MM.1S (cell line): ENCODE data around the gene LDLRAD3.

Experiments used
- DNase-seq: peaks from one replicate; pipeline ENCODE4 v3.0.0-alpha.2; 2015
- H2AFZ ChIP-seq: fragments of 300-600 bp; sonication (generic); 2 replicates; pipeline ENCODE4 v1.6.0; 2016; ENCODE audit warnings: antibody characterized with exemption, low read length
- H3F3A ChIP-seq: fragments of 300-600 bp; sonication (generic); 2 replicates; pipeline ENCODE4 v1.6.1; 2016; ENCODE audit warnings: mild to moderate bottlenecking, antibody characterized with exemption, low read length, moderate library complexity, mixed read lengths; ENCODE audit not compliant: insufficient read depth
- H3K27ac ChIP-seq: fragments of 300-600 bp; sonication (generic); 2 replicates; pipeline ENCODE4 v1.5.1; 2016; ENCODE audit warnings: mild to moderate bottlenecking, low read length
- H3K27me3 ChIP-seq: fragments of 300-600 bp; sonication (generic); replicated peaks from 2 replicates; pipeline ENCODE4 v1.6.0; 2016; ENCODE audit warnings: low read length; ENCODE audit not compliant: insufficient read depth
- H3K36me3 ChIP-seq: fragments of 300-600 bp; sonication (generic); replicated peaks from 2 replicates; pipeline ENCODE4 v1.6.1; 2016; ENCODE audit warnings: mild to moderate bottlenecking, low read length, mixed read lengths; ENCODE audit not compliant: insufficient read depth
- H3K4me1 ChIP-seq: fragments of 300-600 bp; sonication (generic); 2 replicates; pipeline ENCODE4 v1.6.1; 2016; ENCODE audit warnings: low read length, mixed read lengths
- H3K4me2 ChIP-seq: fragments of 300-600 bp; sonication (generic); 2 replicates; pipeline ENCODE4 v1.6.0; 2016; ENCODE audit warnings: low read depth, low read length
- H3K4me3 ChIP-seq: fragments of 300-600 bp; sonication (generic); 2 replicates; pipeline ENCODE4 v1.5.1; 2016; ENCODE audit warnings: low read length, mixed read lengths
- H3K79me2 ChIP-seq: fragments of 300-600 bp; sonication (generic); 2 replicates; pipeline ENCODE4 v1.6.1; 2016; ENCODE audit warnings: mixed run types, low read length, mixed read lengths
- H3K9ac ChIP-seq: fragments of 300-600 bp; sonication (generic); 2 replicates; pipeline ENCODE4 v1.6.1; 2016; ENCODE audit warnings: low read length, mixed read lengths
- H3K9me2 ChIP-seq: fragments of 300-600 bp; sonication (generic); replicated peaks from 2 replicates; pipeline ENCODE4 v1.6.1; 2016; ENCODE audit warnings: mild to moderate bottlenecking, low read length, mixed read lengths; ENCODE audit not compliant: insufficient read depth
- H3K9me3 ChIP-seq: fragments of 300-600 bp; sonication (generic); replicated peaks from 2 replicates; pipeline ENCODE4 v1.6.1; 2016; ENCODE audit warnings: mild to moderate bottlenecking, low read length, mixed read lengths; ENCODE audit not compliant: insufficient read depth
- H4K20me1 ChIP-seq: fragments of 300-600 bp; sonication (generic); 2 replicates; pipeline ENCODE4 v1.6.1; 2016; ENCODE audit warnings: mild to moderate bottlenecking, low read length, moderate library complexity, mixed read lengths; ENCODE audit not compliant: insufficient read depth
- EZH2 ChIP-seq: fragments of 300-600 bp; sonication (generic); optimal IDR thresholded peaks from 2 replicates; pipeline ENCODE3; 2017; ENCODE audit warnings: low read depth, mild to moderate bottlenecking, antibody characterized with exemption, low read length, mixed read lengths
- EZH2phosphoT487 ChIP-seq: fragments of 300-600 bp; sonication (generic); IDR thresholded peaks from 2 replicates; pipeline ENCODE4 v1.6.1; 2018; ENCODE audit warnings: antibody characterized with exemption, low read length
- TF ChIP-seq, protein P1 (sequence below): fragments of 300-600 bp; sonication (generic); IDR thresholded peaks from 2 replicates; pipeline ENCODE4 v1.5.1; 2016; ENCODE audit warnings: antibody characterized with exemption, low read length, mixed read lengths

LDLRAD3 gene

GRCh38 chr11:36061471-36061870 lies 117.6 kb downstream of the LDLRAD3 start:
- DNase-seq = no peak
- no peak overlapping the region for H3K27ac ChIP-seq
- H3K9me3 ChIP-seq = no peaks in the 10 kb centered on the region
- no peaks in the 10 kb centered on the region for H3K36me3 ChIP-seq
- TF ChIP-seq, protein P1, sequence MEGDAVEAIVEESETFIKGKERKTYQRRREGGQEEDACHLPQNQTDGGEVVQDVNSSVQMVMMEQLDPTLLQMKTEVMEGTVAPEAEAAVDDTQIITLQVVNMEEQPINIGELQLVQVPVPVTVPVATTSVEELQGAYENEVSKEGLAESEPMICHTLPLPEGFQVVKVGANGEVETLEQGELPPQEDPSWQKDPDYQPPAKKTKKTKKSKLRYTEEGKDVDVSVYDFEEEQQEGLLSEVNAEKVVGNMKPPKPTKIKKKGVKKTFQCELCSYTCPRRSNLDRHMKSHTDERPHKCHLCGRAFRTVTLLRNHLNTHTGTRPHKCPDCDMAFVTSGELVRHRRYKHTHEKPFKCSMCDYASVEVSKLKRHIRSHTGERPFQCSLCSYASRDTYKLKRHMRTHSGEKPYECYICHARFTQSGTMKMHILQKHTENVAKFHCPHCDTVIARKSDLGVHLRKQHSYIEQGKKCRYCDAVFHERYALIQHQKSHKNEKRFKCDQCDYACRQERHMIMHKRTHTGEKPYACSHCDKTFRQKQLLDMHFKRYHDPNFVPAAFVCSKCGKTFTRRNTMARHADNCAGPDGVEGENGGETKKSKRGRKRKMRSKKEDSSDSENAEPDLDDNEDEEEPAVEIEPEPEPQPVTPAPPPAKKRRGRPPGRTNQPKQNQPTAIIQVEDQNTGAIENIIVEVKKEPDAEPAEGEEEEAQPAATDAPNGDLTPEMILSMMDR = no peak
- TF ChIP-seq EZH2phosphoT487 = no peak
- TF ChIP-seq EZH2 = no peak
- H3K9me2 ChIP-seq = no peaks in the 10 kb centered on the region
- H4K20me1 ChIP-seq = no peaks in the 10 kb centered on the region
- no peak overlapping the region for H3K4me3 ChIP-seq
- H2AFZ ChIP-seq = no peak overlapping the region
- H3K4me1 ChIP-seq = no peaks in the 10 kb centered on the region
- no peaks in the 10 kb centered on the region for H3K27me3 ChIP-seq
- H3F3A ChIP-seq = no peaks in the 10 kb centered on the region
- H3K79me2 ChIP-seq = no peaks in the 10 kb centered on the region
- H3K9ac ChIP-seq = no peak overlapping the region
- no peak overlapping the region for H3K4me2 ChIP-seq

GRCh38 chr11:36062796-36063365 lies 119.0 kb downstream of the LDLRAD3 start:
- H3K36me3 ChIP-seq = no peaks in the 10 kb centered on the region
- no peaks in the 10 kb centered on the region for H3K4me1 ChIP-seq
- no peaks in the 10 kb centered on the region for H3K9me3 ChIP-seq
- DNase-seq = no peak
- H3K27me3 ChIP-seq = no peaks in the 10 kb centered on the region
- no peaks in the 10 kb centered on the region for H4K20me1 ChIP-seq
- H2AFZ ChIP-seq = no peak overlapping the region
- no peak overlapping the region for H3K4me3 ChIP-seq
- H3K4me2 ChIP-seq = no peak overlapping the region
- no peak overlapping the region for H3K27ac ChIP-seq
- H3F3A ChIP-seq = no peaks in the 10 kb centered on the region
- H3K9ac ChIP-seq = no peak overlapping the region
- TF ChIP-seq EZH2phosphoT487 = no peak
- TF ChIP-seq, protein P1 = no peak
- no peak for TF ChIP-seq EZH2
- no peaks in the 10 kb centered on the region for H3K9me2 ChIP-seq
- no peaks in the 10 kb centered on the region for H3K79me2 ChIP-seq

DNA sequence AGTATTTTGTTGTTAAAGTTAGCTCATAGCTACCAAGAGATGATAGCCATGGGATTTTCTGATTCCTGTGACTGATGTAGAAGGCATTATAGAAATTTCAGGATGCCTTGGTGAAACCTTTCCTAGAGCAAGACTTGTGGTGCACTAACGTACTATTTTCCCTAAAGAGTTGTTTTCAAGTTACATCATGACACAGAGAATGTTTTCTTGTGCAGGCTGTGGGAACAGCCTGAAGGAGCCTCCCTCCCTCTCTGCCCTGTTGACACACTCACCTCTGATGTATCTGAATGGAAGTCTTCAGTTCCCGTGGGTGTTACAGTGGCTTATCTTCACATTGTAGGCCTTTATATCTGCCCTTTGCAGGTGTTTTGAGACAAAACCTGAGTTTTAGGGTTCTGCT lies 121.6 kb downstream of the LDLRAD3 start:
- TF ChIP-seq, protein P1 = no peak
- TF ChIP-seq EZH2 = no peak
- TF ChIP-seq EZH2phosphoT487 = no peak
- no peak for DNase-seq

More for the DNA sequence above, 121.6 kb downstream of the LDLRAD3 start:
- H3K36me3 ChIP-seq = no peaks in the 10 kb centered on the region
- no peaks in the 10 kb centered on the region for H3K9me2 ChIP-seq
- H3F3A ChIP-seq = no peaks in the 10 kb centered on the region
- no peaks in the 10 kb centered on the region for H3K9me3 ChIP-seq
- no peaks in the 10 kb centered on the region for H3K4me1 ChIP-seq
- no peaks in the 10 kb centered on the region for H3K79me2 ChIP-seq
- no peak overlapping the region for H3K4me3 ChIP-seq
- no peak overlapping the region for H3K4me2 ChIP-seq
- no peak overlapping the region for H3K27ac ChIP-seq
- no peaks in the 10 kb centered on the region for H4K20me1 ChIP-seq
- H3K27me3 ChIP-seq = no peaks in the 10 kb centered on the region
- H3K9ac ChIP-seq = no peak overlapping the region
- H2AFZ ChIP-seq = no peak overlapping the region
